Neural progenitor cell (in vitro differentiated cells): ENCODE data around the gene LRBA. TPM values are rescaled to one million over a fixed set of nuclear protein-coding genes. Genes with fewer than 3 reads are reported as not detected.
A peak's percentile ranks its signal among the peaks of the same experiment; 100 is the strongest.

Source experiments
- DNase-seq: peaks from one replicate; pipeline ENCODE4 v3.0.0-alpha.2; 2016; ENCODE audit warnings: low spot score
- H2AFZ ChIP-seq: fragments of 200-600 bp; sonication (generic); replicated peaks from 2 replicates; pipeline ENCODE4 v1.6.1; 2016; ENCODE audit warnings: antibody characterized with exemption
- H3F3A ChIP-seq: fragments of 200-600 bp; sonication (generic); 2 replicates; pipeline ENCODE4 v1.6.1; 2016; ENCODE audit warnings: antibody characterized with exemption, low read depth
- H3K27ac ChIP-seq: fragments of 200-600 bp; sonication (generic); 2 replicates; pipeline ENCODE4 v1.5.1; 2016; ENCODE audit warnings: mild to moderate bottlenecking
- H3K27me3 ChIP-seq: fragments of 200-600 bp; sonication (generic); 2 replicates; pipeline ENCODE4 v1.6.1; 2016; ENCODE audit warnings: mild to moderate bottlenecking, moderate library complexity
- H3K36me3 ChIP-seq: fragments of 200-600 bp; sonication (generic); 2 replicates; pipeline ENCODE4 v1.5.1; 2016
- H3K4me1 ChIP-seq: fragments of 200-600 bp; sonication (generic); 2 replicates; pipeline ENCODE4 v1.6.1; 2016; ENCODE audit warnings: mixed run types
- H3K4me2 ChIP-seq: fragments of 200-600 bp; sonication (generic); 2 replicates; pipeline ENCODE4 v1.6.1; 2016
- H3K4me3 ChIP-seq: fragments of 200-600 bp; sonication (generic); 2 replicates; pipeline ENCODE4 v1.5.1; 2016
- H3K79me2 ChIP-seq: fragments of 200-600 bp; sonication (generic); 2 replicates; pipeline ENCODE4 v1.6.1; 2016; ENCODE audit warnings: low read depth
- H3K9ac ChIP-seq: fragments of 200-600 bp; sonication (generic); 2 replicates; pipeline ENCODE4 v1.6.1; 2016
- H3K9me3 ChIP-seq: fragments of 200-600 bp; sonication (generic); 2 replicates; pipeline ENCODE4 v1.5.1; 2016; ENCODE audit warnings: low read depth
- H4K20me1 ChIP-seq: fragments of 200-600 bp; sonication (generic); 2 replicates; pipeline ENCODE4 v1.6.1; 2016; ENCODE audit warnings: low read depth
- H3K27ac Mint-ChIP-seq: 3 replicates; pipeline ENCODE4 v1.8.0; 2021; ENCODE audit warnings: mixed read lengths
- H3K27me3 Mint-ChIP-seq: 2 replicates; pipeline ENCODE4 v1.8.0; 2022; ENCODE audit warnings: low read depth, mild to moderate bottlenecking, inconsistent platforms, moderate library complexity, mixed read lengths; ENCODE audit not compliant: insufficient read depth
- H3K36me3 Mint-ChIP-seq: 3 replicates; pipeline ENCODE4 v1.8.0; 2021; ENCODE audit warnings: mixed read lengths
- H3K4me1 Mint-ChIP-seq: 3 replicates; pipeline ENCODE4 v1.8.0; 2021; ENCODE audit warnings: mixed read lengths
- H3K4me3 Mint-ChIP-seq: 3 replicates; pipeline ENCODE4 v1.8.0; 2021; ENCODE audit warnings: mild to moderate bottlenecking, moderate library complexity, mixed read lengths
- H3K9me3 Mint-ChIP-seq: 3 replicates; pipeline ENCODE4 v1.8.0; 2020; ENCODE audit warnings: mixed read lengths
- EZH2 ChIP-seq: fragments of 200-600 bp; sonication (generic); IDR thresholded peaks from 2 replicates; pipeline ENCODE4 v1.6.1; 2017; ENCODE audit warnings: antibody characterized with exemption, mild to moderate bottlenecking, moderate library complexity
- EZH2phosphoT487 ChIP-seq: fragments of 200-600 bp; sonication (generic); IDR thresholded peaks from 2 replicates; pipeline ENCODE4 v1.6.1; 2017; ENCODE audit warnings: antibody characterized with exemption
- total RNA-seq: library from RNA; depleted of rRNA; stranded (reverse); fragments of >200 nt; gene quantifications from 2 replicates; pipeline ENCODE4 v1.2.3, GENCODE V29; 2015; ENCODE audit warnings: low replicate concordance
- TF ChIP-seq, protein P1 (sequence below): fragments of 200-600 bp; sonication (generic); IDR thresholded peaks from 2 replicates; pipeline ENCODE4 v1.5.1; 2017; ENCODE audit warnings: antibody characterized with exemption, mild to moderate bottlenecking

LRBA gene
- total RNA-seq, 1 donor from 2014 or later, result 111 TPM

DNA sequence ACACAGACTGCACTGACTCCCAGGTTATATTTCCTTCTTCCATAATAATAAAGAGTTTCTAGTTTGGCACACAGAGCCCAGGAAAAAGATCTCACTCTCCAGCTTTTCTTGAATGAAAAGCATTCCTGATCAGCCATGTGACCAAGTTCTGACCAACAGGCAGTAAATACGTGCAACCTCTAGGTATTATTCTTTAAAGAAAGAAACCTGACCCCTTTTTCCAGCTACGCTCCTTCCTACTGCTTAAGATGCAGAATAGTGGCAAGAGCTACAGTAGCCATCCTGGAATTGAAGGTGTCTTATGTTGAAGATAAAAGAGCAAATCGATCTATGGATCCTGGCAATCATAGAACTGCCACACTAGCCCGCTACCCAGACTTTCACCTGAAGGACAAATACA is 76.7 kb downstream of the LRBA start:
- Mint-ChIP-seq H3K4me3 (no peak overlapping the region), H3K36me3 (no peaks in the 10 kb centered on the region), H3K4me1 (peaks cover 9% of the 10 kb centered on the region), H3K27me3 (no peaks in the 10 kb centered on the region), H3K9me3 (no peaks in the 10 kb centered on the region), H3K27ac (no peak overlapping the region)
- no peaks in the 10 kb centered on the region for H3K9me3 ChIP-seq
- peak overlapping the region; percentile 2 for H2AFZ ChIP-seq
- no peaks in the 10 kb centered on the region for H4K20me1 ChIP-seq
- H3K4me2 ChIP-seq, result peak overlapping the region; percentile 67
- H3F3A ChIP-seq, result peaks cover 9% of the 10 kb centered on the region
- no peak for TF ChIP-seq EZH2
- TF ChIP-seq, protein P1, sequence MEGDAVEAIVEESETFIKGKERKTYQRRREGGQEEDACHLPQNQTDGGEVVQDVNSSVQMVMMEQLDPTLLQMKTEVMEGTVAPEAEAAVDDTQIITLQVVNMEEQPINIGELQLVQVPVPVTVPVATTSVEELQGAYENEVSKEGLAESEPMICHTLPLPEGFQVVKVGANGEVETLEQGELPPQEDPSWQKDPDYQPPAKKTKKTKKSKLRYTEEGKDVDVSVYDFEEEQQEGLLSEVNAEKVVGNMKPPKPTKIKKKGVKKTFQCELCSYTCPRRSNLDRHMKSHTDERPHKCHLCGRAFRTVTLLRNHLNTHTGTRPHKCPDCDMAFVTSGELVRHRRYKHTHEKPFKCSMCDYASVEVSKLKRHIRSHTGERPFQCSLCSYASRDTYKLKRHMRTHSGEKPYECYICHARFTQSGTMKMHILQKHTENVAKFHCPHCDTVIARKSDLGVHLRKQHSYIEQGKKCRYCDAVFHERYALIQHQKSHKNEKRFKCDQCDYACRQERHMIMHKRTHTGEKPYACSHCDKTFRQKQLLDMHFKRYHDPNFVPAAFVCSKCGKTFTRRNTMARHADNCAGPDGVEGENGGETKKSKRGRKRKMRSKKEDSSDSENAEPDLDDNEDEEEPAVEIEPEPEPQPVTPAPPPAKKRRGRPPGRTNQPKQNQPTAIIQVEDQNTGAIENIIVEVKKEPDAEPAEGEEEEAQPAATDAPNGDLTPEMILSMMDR, result no peak
- no peak for TF ChIP-seq EZH2phosphoT487
- H3K27me3 ChIP-seq, result no peaks in the 10 kb centered on the region
- H3K9ac ChIP-seq, result no peak overlapping the region
- H3K4me1 ChIP-seq, result peaks cover 16% of the 10 kb centered on the region
- H3K36me3 ChIP-seq, result no peaks in the 10 kb centered on the region
- peak; percentile 82 for DNase-seq
- peaks cover 79% of the 10 kb centered on the region for H3K79me2 ChIP-seq
- peak overlapping the region; percentile 88 for H3K27ac ChIP-seq
- H3K4me3 ChIP-seq, result peak overlapping the region; percentile 24

DNA sequence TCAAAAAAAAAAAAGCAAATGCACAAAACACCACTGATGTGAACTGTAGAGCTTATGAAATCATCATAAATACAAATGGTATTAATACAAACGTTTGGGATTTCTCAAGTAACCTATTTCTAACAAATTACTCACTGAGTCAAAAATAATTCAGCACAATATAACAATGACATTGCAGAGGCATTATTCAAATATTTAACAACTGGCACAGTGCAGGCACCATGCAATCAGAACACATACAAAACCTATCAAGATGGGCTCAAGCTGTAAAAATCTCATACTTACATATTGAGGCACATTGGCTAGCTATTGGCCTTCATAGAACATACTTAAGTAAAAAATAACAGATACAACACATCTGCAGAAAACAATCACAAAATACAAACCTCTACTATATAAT is 81.1 kb downstream of the LRBA start:
- peaks cover 13% of the 10 kb centered on the region for H3K4me1 ChIP-seq
- H3K4me2 ChIP-seq, result no peak overlapping the region
- no peak overlapping the region for H3K27ac Mint-ChIP-seq
- no peaks in the 10 kb centered on the region for H3K36me3 ChIP-seq
- no peaks in the 10 kb centered on the region for H3K27me3 ChIP-seq
- no peak overlapping the region for H3K9ac ChIP-seq
- H3K4me3 ChIP-seq, result no peak overlapping the region
- no peak overlapping the region for H3K27ac ChIP-seq
- no peaks in the 10 kb centered on the region for H3K36me3 Mint-ChIP-seq
- DNase-seq, result no peak
- peaks cover 48% of the 10 kb centered on the region for H3K79me2 ChIP-seq
- no peak overlapping the region for H2AFZ ChIP-seq
- peaks cover 9% of the 10 kb centered on the region for H3K4me1 Mint-ChIP-seq
- no peaks in the 10 kb centered on the region for H3K27me3 Mint-ChIP-seq
- H3K4me3 Mint-ChIP-seq, result no peak overlapping the region
- TF ChIP-seq, protein P1, result no peak
- TF ChIP-seq EZH2 (no peak), EZH2phosphoT487 (no peak)
- H3K9me3 ChIP-seq, result no peaks in the 10 kb centered on the region
- H3F3A ChIP-seq, result peaks cover 4% of the 10 kb centered on the region
- H3K9me3 Mint-ChIP-seq, result no peaks in the 10 kb centered on the region
- H4K20me1 ChIP-seq, result no peaks in the 10 kb centered on the region

- H3K9ac ChIP-seq, result no peak overlapping the region
- H3K4me2 ChIP-seq, result no peak overlapping the region
- no peaks in the 10 kb centered on the region for H3F3A ChIP-seq
- H3K27ac ChIP-seq, result no peak overlapping the region
- H3K27me3 ChIP-seq, result no peaks in the 10 kb centered on the region
- H3K36me3 Mint-ChIP-seq, result peaks cover 3% of the 10 kb centered on the region
- H3K79me2 ChIP-seq, result peaks cover 27% of the 10 kb centered on the region
- H3K36me3 ChIP-seq, result peaks cover 9% of the 10 kb centered on the region
- H3K4me1 ChIP-seq, result no peaks in the 10 kb centered on the region
- H3K4me3 Mint-ChIP-seq, result no peak overlapping the region
- no peaks in the 10 kb centered on the region for H3K9me3 ChIP-seq
- H2AFZ ChIP-seq, result no peak overlapping the region
- H3K4me1 Mint-ChIP-seq, result no peaks in the 10 kb centered on the region
- no peak for DNase-seq
- TF ChIP-seq EZH2phosphoT487 (no peak), EZH2 (no peak)
- TF ChIP-seq, protein P1, result no peak
- H4K20me1 ChIP-seq, result no peaks in the 10 kb centered on the region
- no peaks in the 10 kb centered on the region for H3K9me3 Mint-ChIP-seq
- no peaks in the 10 kb centered on the region for H3K27me3 Mint-ChIP-seq
- no peak overlapping the region for H3K27ac Mint-ChIP-seq
- H3K4me3 ChIP-seq, result no peak overlapping the region
These were observed 83.3 kb downstream of the LRBA start for GRCh38 chr4:150931796-150932195.
